ENCODE measurements around the gene SFMBT2.

The SFMBT2 gene

GRCh38 chr10:7263616-7264015, 147.2 kb downstream of the SFMBT2 start:
- DNase-seq (ENCODE audit: low spot score), result no peak

DNA sequence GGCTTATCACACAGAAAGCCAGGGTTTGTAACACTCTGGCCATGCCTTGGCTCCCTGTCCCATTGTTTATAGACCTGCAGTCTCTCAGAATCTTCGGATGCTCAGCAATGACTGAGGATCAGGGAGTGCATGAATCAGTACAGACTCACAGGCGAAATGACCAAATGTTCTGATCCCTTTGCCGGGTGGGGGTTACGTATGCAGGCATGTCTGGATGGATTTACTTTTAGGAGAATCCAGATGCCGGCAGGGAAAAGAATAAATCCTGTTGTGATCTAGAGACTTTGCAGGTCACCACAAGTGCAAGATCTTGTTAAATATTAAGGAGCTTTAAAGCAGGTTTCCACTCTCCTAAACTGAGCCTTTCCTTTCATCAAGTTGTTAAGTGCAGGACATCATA, 149.5 kb downstream of the SFMBT2 start:
- DNase-seq (ENCODE audit: low spot score), result no peak

DNA sequence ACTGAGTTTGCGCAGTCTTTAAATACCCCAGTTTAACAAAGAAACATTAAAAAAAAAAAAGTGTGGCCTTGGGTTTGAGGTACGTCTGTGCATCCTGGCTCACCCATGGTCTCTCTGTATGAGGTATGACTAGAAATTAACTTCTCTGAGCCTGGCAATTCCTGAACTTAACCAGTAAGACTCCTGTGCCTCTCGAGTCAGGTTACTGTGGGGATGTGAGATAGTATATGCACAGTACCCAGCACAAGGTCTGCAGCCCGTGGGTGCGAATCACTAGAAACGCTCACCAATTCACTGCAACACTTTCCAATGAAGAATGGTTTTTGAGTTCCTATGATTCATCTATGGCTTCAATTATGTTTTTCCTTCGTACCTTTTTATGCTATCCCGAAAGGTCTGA, 149.9 kb downstream of the SFMBT2 start:
- DNase-seq (ENCODE audit: low spot score), result no peak

- peak; percentile 83 for DNase-seq (ENCODE audit: low spot score)
Measured at GRCh38 chr10:7260412-7260900, 150.4 kb downstream of the SFMBT2 start.

- DNase-seq (ENCODE audit: low spot score), result no peak
Measured at GRCh38 chr10:7258948-7259523, 151.8 kb downstream of the SFMBT2 start.

DNA sequence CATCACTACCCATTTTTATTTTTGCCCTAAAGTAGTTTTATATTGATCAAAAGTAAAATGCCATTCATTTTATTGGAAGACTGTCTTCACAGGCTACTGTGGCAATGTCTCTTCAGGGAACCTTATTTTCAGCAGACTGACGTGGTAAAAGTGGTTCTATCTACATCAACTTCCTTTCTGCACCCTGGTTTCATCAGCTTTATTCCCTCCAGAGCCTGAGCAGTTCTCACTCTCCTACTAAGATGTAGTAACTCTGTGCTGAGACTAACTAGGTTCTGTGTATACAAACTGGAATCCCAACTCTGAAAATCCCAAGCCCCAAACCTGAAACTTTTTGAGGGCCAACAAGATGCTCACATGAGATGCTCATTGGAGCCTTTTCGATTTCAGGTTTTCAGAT, 155.3 kb downstream of the SFMBT2 start:
- DNase-seq (ENCODE audit: low spot score), result no peak

- DNase-seq (ENCODE audit: low spot score), result no peak
Measured at GRCh38 chr10:7251696-7252465, 159.0 kb downstream of the SFMBT2 start.

- DNase-seq (ENCODE audit: low spot score), result no peak
Measured at GRCh38 chr10:7250236-7250635, 160.6 kb downstream of the SFMBT2 start.

- DNase-seq (ENCODE audit: low spot score), result no peak
Measured at GRCh38 chr10:7248585-7249164, 162.2 kb downstream of the SFMBT2 start.

DNA sequence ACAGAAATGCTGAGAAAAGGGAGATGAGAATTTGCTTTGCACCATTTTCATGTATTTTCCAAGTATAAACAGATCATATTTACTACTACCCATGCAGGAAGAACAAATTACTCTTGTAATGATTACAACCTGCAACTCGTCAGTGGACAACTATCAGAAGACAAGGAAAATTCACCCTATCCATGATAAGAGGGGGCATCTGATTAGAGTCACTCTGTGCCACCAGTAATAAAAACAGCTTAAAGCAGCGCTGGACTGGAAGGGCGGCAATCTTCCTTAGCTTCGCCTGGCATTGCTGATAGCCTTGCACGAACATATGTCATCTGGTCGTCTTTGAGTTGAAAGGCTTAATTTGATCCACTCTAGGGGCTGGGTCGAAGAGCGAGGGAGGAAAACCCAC, 162.7 kb downstream of the SFMBT2 start:
- DNase-seq (ENCODE audit: low spot score), result no peak

GRCh38 chr10:7245505-7245904, 165.3 kb downstream of the SFMBT2 start:
- DNase-seq (ENCODE audit: low spot score), result no peak

GRCh38 chr10:7243873-7244272, 167.0 kb downstream of the SFMBT2 start:
- no peak for DNase-seq (ENCODE audit: low spot score)

GRCh38 chr10:7243139-7243538, 167.7 kb downstream of the SFMBT2 start:
- DNase-seq (ENCODE audit: low spot score), result no peak

GRCh38 chr10:7239312-7239985, 171.4 kb downstream of the SFMBT2 start:
- no peak for DNase-seq (ENCODE audit: low spot score)

DNA sequence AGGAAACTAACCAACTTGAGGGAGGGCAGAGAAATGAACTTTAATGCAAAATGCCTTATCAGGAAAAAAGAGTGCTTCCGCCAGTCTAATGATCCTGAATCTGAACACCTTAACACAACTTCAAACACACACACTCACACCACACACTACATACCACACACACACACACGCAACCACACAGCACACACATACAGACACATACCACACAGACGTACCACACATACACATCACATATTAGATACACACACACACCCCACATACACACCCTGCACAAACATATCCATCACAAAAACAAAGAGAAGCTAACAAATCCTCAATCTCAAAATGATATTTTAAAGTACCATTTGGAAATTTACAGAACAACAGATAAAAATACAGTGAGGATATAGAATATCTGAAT, 175.5 kb downstream of the SFMBT2 start:
- no peak for DNase-seq (ENCODE audit: low spot score)

GRCh38 chr10:7234109-7234508, 176.7 kb downstream of the SFMBT2 start:
- no peak for DNase-seq (ENCODE audit: low spot score)

GRCh38 chr10:7233259-7233991, 177.4 kb downstream of the SFMBT2 start:
- DNase-seq (ENCODE audit: low spot score), result no peak

GRCh38 chr10:7231509-7232414, 179.1 kb downstream of the SFMBT2 start:
- no peak for DNase-seq (ENCODE audit: low spot score)

DNA sequence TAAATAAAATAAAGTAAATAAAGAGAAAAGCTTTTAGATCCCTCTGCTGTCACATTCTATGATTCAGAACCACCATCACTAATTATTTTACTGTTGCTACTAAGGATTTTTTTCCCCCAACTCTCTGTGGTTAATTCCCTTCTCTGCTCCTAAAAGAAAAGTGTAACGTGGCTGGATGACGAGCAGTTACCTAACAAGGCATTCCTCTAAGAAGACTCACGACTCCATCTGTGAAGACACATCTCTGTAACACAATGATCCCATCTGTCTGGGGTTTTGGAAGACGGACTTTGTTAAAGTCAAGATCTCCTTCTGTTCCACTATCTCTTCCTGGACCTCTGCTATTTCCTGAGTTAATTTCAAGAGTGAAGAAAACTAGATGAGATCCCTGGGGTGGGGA, 179.9 kb downstream of the SFMBT2 start:
- no peak for DNase-seq (ENCODE audit: low spot score)

- DNase-seq (ENCODE audit: low spot score), result no peak
Measured at GRCh38 chr10:7230036-7230435, 180.8 kb downstream of the SFMBT2 start.

- DNase-seq (ENCODE audit: low spot score), result no peak
Measured at GRCh38 chr10:7225133-7225532, 185.7 kb downstream of the SFMBT2 start.

Measured in putamen (tissue), 1 donor.